ENCODE measurements around the gene DNAJB9.

- TF ChIP-seq ATF4 (CRISPR knock-in tag; IDR thresholded peaks at IDR 0.05) (no peak), ZFP82 (CRISPR knock-in tag; IDR thresholded peaks at IDR 0.05; ENCODE audit: borderline replicate concordance) (no peak), SMARCE1 (IDR thresholded peaks at IDR 0.05; ENCODE audit: borderline replicate concordance) (no peak), ZNF24 (IDR thresholded peaks at IDR 0.05) (no peak), ZBTB33 (CRISPR knock-in tag; IDR thresholded peaks at IDR 0.05) (no peak), MAX (IDR thresholded peaks at IDR 0.05) (no peak), GLI4 (CRISPR knock-in tag; IDR thresholded peaks at IDR 0.05; ENCODE audit: borderline replicate concordance) (no peak), CTCF (CRISPR knock-in tag; IDR thresholded peaks at IDR 0.05) (no peak), CEBPG (CRISPR knock-in tag; IDR thresholded peaks at IDR 0.05) (no peak)
Measured at GRCh38 chr7:108589199-108589598, 19.5 kb downstream of the DNAJB9 start.
